Endodermal cell (in vitro differentiated cells): ENCODE data around the gene AMBRA1. TPM values are rescaled to one million over a fixed set of nuclear protein-coding genes. Genes with fewer than 3 reads are reported as not detected.

ENCODE experiments used
- DNase-seq: peaks from one replicate; pipeline ENCODE4 v3.0.0-alpha.2; 2017
- H3K27ac ChIP-seq: 2 replicates; pipeline ENCODE4 v1.5.1; 2013; ENCODE audit warnings: mild to moderate bottlenecking, low read depth, low read length, moderate library complexity
- H3K27me3 ChIP-seq: 2 replicates; pipeline ENCODE4 v1.6.1; 2013; ENCODE audit warnings: mild to moderate bottlenecking, low read length, moderate library complexity; ENCODE audit not compliant: insufficient read depth, control insufficient read depth, poor library complexity, severe bottlenecking
- H3K36me3 ChIP-seq: 2 replicates; pipeline ENCODE4 v1.7.0; 2013; ENCODE audit warnings: mild to moderate bottlenecking, low read length, moderate library complexity; ENCODE audit not compliant: control insufficient read depth, insufficient read depth
- H3K4me1 ChIP-seq: one replicate; pipeline ENCODE4 v1.7.0; 2013; ENCODE audit warnings: low read length; ENCODE audit not compliant: control insufficient read depth, insufficient read depth
- H3K4me3 ChIP-seq: 2 replicates; pipeline ENCODE4 v1.5.1; 2013; ENCODE audit warnings: mild to moderate bottlenecking, low read length, moderate library complexity
- H3K9ac ChIP-seq: 2 replicates; pipeline ENCODE4 v1.6.1; 2013; ENCODE audit warnings: mild to moderate bottlenecking, low read length, moderate library complexity; ENCODE audit not compliant: poor library complexity, severe bottlenecking; ENCODE audit errors: extremely low read depth
- H3K9me3 ChIP-seq: 2 replicates; pipeline ENCODE4 v1.6.1; 2013; ENCODE audit warnings: mild to moderate bottlenecking, low read length, moderate library complexity; ENCODE audit not compliant: control insufficient read depth
- H3K27ac Mint-ChIP-seq: 2 replicates; pipeline ENCODE4 v1.8.0; 2020; ENCODE audit warnings: mixed read lengths
- H3K27me3 Mint-ChIP-seq: 2 replicates; pipeline ENCODE4 v1.8.0; 2021; ENCODE audit warnings: mild to moderate bottlenecking, mixed read lengths; ENCODE audit not compliant: insufficient read depth
- H3K36me3 Mint-ChIP-seq: 2 replicates; pipeline ENCODE4 v1.8.0; 2020; ENCODE audit warnings: low read depth, mixed read lengths
- H3K4me1 Mint-ChIP-seq: 2 replicates; pipeline ENCODE4 v1.8.0; 2020; ENCODE audit warnings: mixed read lengths
- H3K4me3 Mint-ChIP-seq: 2 replicates; pipeline ENCODE4 v1.8.0; 2020; ENCODE audit warnings: mild to moderate bottlenecking, moderate library complexity, mixed read lengths
- H3K9me3 Mint-ChIP-seq: 2 replicates; pipeline ENCODE4 v1.8.0; 2020; ENCODE audit warnings: mild to moderate bottlenecking, mixed read lengths
- WGBS, 2 experiments: methylation state at CpG; one replicate each; pipeline versions ENCODE4 v1.1.5 to v1.1.7; 2013; ENCODE audit warnings: missing lambda C conversion rate in 2 of 2, mixed read lengths in 1 of 2; ENCODE audit not compliant: insufficient coverage in 1 of 2, insufficient read length in 1 of 2; 5-methylcytosine and 5-hydroxymethylcytosine counted together
- total RNA-seq, 2 donors: library from RNA; stranded (reverse); fragmentation: NEBNext Ultra II Directional in 1 of 2; extraction: Animal tissue kit (Norgen Biotek cat#: 25700) in 1 of 2; gene quantifications; 2 replicates in 1 of 2; 3 replicates in 1 of 2; pipeline ENCODE4 v1.2.1, GENCODE V29; 2021
- TF ChIP-seq, protein P1 (sequence below): fragments of 200-600 bp; sonication (generic); conservative IDR thresholded peaks from 2 replicates; pipeline ENCODE4 v1.5.0; 2021; ENCODE audit warnings: antibody characterized with exemption, mild to moderate bottlenecking

The AMBRA1 gene
- total RNA-seq, 2 donors from 2014 or later, result 54.5 to 67.8 TPM

DNA sequence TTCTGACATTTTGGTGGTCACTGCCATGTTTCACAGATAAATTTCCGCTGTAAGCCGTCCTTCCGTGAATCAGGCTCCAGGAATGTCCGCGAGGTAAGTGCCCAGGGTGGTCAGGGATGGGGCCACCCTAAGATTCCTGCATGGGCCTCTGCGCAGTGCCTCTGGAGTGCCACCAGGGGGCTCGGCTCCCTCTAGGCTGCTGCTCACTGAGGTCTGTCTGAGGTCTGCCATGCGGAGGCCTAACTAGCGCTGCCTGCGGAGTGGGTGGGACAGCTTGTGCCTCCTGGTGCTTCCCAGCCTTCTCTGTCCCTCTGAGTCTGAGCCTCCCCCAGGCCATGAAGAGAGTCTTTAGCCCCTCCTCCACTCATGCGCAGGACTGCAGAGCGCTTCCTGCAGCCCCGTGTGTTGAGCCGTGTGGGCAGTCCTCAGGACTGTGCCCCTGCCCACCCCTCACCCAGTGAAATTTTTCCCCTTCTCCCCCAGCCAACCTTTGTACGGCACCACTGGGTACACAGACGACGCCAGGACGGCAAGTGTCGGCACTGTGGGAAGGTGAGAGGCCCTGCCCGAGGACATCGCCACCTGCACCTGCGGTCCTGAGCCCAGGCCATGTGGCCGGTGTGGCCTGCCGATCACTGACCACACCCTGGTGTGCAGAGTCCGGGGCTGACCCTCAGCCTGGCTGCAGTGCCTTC, 224.2 kb downstream of the AMBRA1 start:
- TF ChIP-seq, protein P1, sequence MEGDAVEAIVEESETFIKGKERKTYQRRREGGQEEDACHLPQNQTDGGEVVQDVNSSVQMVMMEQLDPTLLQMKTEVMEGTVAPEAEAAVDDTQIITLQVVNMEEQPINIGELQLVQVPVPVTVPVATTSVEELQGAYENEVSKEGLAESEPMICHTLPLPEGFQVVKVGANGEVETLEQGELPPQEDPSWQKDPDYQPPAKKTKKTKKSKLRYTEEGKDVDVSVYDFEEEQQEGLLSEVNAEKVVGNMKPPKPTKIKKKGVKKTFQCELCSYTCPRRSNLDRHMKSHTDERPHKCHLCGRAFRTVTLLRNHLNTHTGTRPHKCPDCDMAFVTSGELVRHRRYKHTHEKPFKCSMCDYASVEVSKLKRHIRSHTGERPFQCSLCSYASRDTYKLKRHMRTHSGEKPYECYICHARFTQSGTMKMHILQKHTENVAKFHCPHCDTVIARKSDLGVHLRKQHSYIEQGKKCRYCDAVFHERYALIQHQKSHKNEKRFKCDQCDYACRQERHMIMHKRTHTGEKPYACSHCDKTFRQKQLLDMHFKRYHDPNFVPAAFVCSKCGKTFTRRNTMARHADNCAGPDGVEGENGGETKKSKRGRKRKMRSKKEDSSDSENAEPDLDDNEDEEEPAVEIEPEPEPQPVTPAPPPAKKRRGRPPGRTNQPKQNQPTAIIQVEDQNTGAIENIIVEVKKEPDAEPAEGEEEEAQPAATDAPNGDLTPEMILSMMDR, result peak; percentile 95
- no peak overlapping the region for H3K4me3 ChIP-seq
- no peaks in the 10 kb centered on the region for H3K27me3 ChIP-seq
- 68 to 72% methylated on average over 10 to 25 of the region's 25 CpGs for WGBS, 2 experiments
- no peak overlapping the region for H3K27ac ChIP-seq
- H3K4me1 ChIP-seq, result no peaks in the 10 kb centered on the region
- Mint-ChIP-seq H3K9me3 (no peaks in the 10 kb centered on the region), H3K4me1 (peaks cover 7% of the 10 kb centered on the region), H3K4me3 (no peak overlapping the region), H3K36me3 (peaks cover 17% of the 10 kb centered on the region), H3K27me3 (no peaks in the 10 kb centered on the region), H3K27ac (peak overlapping the region; percentile 77)
- H3K9ac ChIP-seq, result no peak overlapping the region
- peak; percentile 95 for DNase-seq
- H3K36me3 ChIP-seq, result peaks cover 22% of the 10 kb centered on the region
- H3K9me3 ChIP-seq, result no peaks in the 10 kb centered on the region

- no peak overlapping the region for H3K9ac ChIP-seq
- H3K36me3 ChIP-seq, result peaks cover 22% of the 10 kb centered on the region
- H3K4me1 ChIP-seq, result no peaks in the 10 kb centered on the region
- 89 to 93% methylated on average over 8 to 12 of the region's 12 CpGs for WGBS, 2 experiments
- no peaks in the 10 kb centered on the region for H3K9me3 ChIP-seq
- Mint-ChIP-seq H3K4me1 (peaks cover 10% of the 10 kb centered on the region), H3K27ac (no peak overlapping the region), H3K4me3 (no peak overlapping the region), H3K27me3 (no peaks in the 10 kb centered on the region), H3K9me3 (no peaks in the 10 kb centered on the region), H3K36me3 (peaks cover 13% of the 10 kb centered on the region)
- DNase-seq, result no peak
- H3K27ac ChIP-seq, result no peak overlapping the region
- no peak overlapping the region for H3K4me3 ChIP-seq
- TF ChIP-seq, protein P1, result no peak
- no peaks in the 10 kb centered on the region for H3K27me3 ChIP-seq
These were observed 225.9 kb downstream of the AMBRA1 start for GRCh38 chr11:46367916-46368267.

GRCh38 chr11:46367244-46367915, 226.4 kb downstream of the AMBRA1 start:
- WGBS, 2 experiments, result 45 to 52% methylated on average over 19 to 26 of the region's 32 CpGs
- Mint-ChIP-seq H3K4me1 (peaks cover 13% of the 10 kb centered on the region), H3K36me3 (peaks cover 13% of the 10 kb centered on the region), H3K9me3 (no peaks in the 10 kb centered on the region), H3K4me3 (no peak overlapping the region), H3K27me3 (no peaks in the 10 kb centered on the region), H3K27ac (no peak overlapping the region)
- H3K9me3 ChIP-seq, result no peaks in the 10 kb centered on the region
- no peak overlapping the region for H3K4me3 ChIP-seq
- no peak overlapping the region for H3K9ac ChIP-seq
- peak; percentile 93 for DNase-seq
- H3K27me3 ChIP-seq, result no peaks in the 10 kb centered on the region
- H3K27ac ChIP-seq, result no peak overlapping the region
- H3K36me3 ChIP-seq, result peaks cover 22% of the 10 kb centered on the region
- TF ChIP-seq, protein P1, result peak; percentile 97
- no peaks in the 10 kb centered on the region for H3K4me1 ChIP-seq
